ENCODE data around the gene LRRC3B.

Gene LRRC3B

DNA sequence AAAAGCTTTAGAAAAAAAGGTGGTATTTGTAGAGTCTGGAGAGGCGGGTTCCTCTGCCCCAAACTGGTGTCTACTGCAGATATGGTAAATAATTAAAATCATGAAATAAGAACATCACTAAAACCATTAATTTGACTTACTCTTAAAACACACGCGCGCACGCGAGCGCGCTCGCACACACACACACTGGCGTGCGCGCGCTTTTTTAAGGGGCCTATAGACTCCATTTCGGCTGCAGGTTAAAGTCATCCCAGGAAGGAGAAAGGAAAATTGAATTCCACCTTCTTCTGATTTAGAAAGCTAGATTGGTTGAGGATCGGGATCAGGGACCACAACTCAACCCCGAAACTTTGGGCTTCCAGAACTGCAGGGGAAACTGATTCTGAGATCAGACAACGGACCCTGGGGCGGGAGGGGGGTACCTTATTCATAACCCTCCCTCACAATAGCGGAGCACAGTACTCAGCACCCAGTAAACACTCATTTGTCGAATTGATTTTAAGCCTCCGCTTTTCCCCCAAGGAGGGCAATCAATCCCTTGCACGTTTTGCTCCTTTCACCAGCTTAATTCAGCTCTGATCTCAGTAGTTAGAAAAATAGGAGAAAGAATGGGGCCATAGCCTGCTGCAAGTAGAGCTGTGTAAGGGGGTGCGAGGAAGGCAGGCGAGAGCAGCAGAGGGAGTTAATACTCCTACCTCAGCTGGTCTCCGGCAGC lies 509 bp upstream of the LRRC3B start:
- TF ChIP-seq CTCF (IDR thresholded peaks at IDR 0.05; ENCODE audit: low read depth, low read length, missing control alignments), result no peak
- DNase-seq (ENCODE audit: extremely low read depth, low read depth), result no peak

DNA sequence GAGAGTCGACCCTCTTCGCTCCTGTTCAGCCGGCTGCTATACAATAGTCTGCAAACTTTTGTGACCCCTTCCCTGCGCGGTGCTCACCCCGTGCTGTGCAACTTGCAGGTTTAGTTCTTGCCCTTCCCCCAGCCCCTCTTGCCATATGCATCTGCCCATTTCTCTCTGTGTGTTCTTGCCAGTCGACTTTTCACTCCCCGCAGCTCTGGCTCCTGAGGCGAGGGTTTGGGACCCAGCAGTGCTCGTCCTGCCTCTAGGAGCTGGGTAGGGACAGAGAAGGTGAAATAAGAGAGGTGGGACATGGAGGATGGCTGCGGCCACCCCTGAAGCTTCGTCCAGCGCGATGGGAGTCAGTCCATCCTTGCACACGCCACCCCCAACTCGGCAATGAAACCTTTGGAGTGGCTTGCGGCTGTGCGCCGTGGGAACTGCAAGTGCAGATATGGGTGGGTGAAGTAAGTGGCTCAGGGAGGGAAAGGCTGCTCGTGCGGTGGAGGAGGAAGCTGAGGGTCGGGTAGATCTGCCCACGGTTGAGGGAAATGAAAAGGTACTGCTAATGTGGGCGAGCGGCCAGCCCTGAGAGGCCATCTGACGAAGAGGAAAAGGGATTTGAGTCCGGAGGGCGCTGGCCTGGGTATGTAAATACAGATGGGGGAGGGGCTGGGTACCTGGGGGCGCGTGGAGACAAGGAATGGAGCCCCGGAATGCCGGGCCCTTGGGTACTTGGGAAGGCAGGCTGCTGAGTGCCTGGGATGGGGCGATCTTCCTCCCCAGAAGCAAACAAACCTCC lies 1.0 kb downstream of the LRRC3B start:
- H3K4me3 ChIP-seq (replicated peaks; ENCODE audit: low read depth, low read length), result no peak overlapping the region
- no peak for DNase-seq (ENCODE audit: extremely low read depth, low read depth)
- TF ChIP-seq CTCF (IDR thresholded peaks at IDR 0.05; ENCODE audit: low read depth, low read length, missing control alignments), result no peak

More for the DNA sequence above, 509 bp upstream of the LRRC3B start:
- no peak overlapping the region for H3K4me3 ChIP-seq (replicated peaks; ENCODE audit: low read depth, low read length)

DNA sequence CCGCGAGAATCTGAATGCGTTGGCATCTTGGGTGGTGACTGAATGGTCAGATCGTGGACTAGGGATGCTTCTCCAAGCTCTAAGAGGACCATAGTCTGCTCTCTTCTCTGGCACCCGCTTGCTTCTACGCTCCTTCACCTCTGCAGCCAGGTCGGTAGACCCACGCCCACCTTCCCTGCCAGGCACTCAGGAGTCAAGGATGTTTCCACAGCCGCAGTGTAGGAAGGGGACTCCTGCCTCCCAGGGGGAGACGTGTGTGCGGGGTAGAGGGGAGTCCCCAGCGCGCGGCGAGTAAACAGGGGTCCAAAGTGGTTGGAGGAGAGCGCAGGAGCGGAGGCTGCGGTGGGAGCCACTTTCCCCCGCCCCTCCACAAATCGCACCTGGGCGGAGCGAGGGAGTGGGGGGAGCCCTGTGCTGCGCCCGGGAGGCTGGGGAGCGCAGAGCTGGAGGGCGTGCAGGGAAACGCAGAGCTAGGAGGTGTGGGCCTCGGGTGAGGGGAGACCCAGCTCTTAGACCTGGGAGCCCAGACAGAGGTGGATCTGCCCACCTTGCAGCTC lies 1.7 kb downstream of the LRRC3B start:
- no peak overlapping the region for H3K4me3 ChIP-seq (replicated peaks; ENCODE audit: low read depth, low read length)
- DNase-seq (ENCODE audit: extremely low read depth, low read depth), result no peak
- no peak for TF ChIP-seq CTCF (IDR thresholded peaks at IDR 0.05; ENCODE audit: low read depth, low read length, missing control alignments)

DNA sequence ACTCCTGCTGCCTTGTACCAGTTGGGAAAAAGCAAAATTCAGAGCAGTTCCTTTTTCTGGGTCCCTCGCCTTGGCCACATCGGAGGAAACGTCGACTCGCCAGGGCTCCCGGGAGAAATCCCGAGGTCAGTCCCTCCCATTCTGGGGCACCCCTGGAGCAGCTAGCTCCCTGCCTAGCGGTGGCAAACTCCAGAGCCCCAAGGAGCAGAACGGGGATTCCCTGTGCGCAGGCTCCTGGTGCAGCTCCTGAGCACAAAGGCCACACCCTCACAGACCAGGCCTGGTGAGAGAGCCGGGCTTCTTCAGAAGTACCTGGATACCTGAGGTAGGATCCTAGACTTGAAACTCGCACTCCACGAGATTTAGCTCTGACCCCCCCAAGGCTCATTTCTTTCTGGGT lies 2.6 kb downstream of the LRRC3B start:
- DNase-seq (ENCODE audit: extremely low read depth, low read depth), result no peak
- no peak for TF ChIP-seq CTCF (IDR thresholded peaks at IDR 0.05; ENCODE audit: low read depth, low read length, missing control alignments)
- no peak overlapping the region for H3K4me3 ChIP-seq (replicated peaks; ENCODE audit: low read depth, low read length)

- H3K4me3 ChIP-seq (replicated peaks; ENCODE audit: low read depth, low read length), result no peak overlapping the region
- TF ChIP-seq CTCF (IDR thresholded peaks at IDR 0.05; ENCODE audit: low read depth, low read length, missing control alignments), result no peak
- no peak for DNase-seq (ENCODE audit: extremely low read depth, low read depth)
These were observed 4.5 kb downstream of the LRRC3B start for GRCh38 chr3:26627080-26627479.

DNA sequence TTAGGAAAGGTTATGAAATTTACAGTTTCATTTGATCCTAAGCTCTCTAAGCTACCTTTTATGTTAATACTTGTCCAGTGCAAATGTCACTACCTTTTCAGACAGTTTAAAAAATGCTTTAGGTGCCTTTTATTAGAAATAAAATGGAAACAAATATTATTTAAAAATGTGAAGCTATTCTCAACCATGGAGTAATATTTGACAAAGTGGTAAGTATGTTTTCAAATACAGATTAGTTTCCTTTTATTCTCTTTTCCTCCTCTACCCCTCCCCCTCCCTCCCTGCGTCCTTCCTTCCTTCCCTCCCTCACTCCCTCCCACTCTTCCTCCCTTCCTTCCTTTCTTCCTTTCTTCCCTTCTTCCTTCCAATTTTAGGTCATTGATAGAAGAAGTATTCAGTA lies 6.3 kb downstream of the LRRC3B start:
- H3K4me3 ChIP-seq (replicated peaks; ENCODE audit: low read depth, low read length), result no peak overlapping the region
- TF ChIP-seq CTCF (IDR thresholded peaks at IDR 0.05; ENCODE audit: low read depth, low read length, missing control alignments), result no peak
- DNase-seq (ENCODE audit: extremely low read depth, low read depth), result no peak
